GM12873 (cell line): Measurements from ENCODE around the gene LATS1.

Experiments used
- TF ChIP-seq, protein P1 (sequence below): IDR thresholded peaks from 2 replicates; pipeline ENCODE4 v1.5.1; 2012; ENCODE audit warnings: low read depth, mild to moderate bottlenecking, moderate library complexity, low read length, control low read depth; ENCODE audit not compliant: insufficient read depth; ENCODE audit errors: missing control alignments

LATS1 gene

GRCh38 chr6:149680503-149680902 lies 37.4 kb downstream of the LATS1 start:
- TF ChIP-seq, protein P1, sequence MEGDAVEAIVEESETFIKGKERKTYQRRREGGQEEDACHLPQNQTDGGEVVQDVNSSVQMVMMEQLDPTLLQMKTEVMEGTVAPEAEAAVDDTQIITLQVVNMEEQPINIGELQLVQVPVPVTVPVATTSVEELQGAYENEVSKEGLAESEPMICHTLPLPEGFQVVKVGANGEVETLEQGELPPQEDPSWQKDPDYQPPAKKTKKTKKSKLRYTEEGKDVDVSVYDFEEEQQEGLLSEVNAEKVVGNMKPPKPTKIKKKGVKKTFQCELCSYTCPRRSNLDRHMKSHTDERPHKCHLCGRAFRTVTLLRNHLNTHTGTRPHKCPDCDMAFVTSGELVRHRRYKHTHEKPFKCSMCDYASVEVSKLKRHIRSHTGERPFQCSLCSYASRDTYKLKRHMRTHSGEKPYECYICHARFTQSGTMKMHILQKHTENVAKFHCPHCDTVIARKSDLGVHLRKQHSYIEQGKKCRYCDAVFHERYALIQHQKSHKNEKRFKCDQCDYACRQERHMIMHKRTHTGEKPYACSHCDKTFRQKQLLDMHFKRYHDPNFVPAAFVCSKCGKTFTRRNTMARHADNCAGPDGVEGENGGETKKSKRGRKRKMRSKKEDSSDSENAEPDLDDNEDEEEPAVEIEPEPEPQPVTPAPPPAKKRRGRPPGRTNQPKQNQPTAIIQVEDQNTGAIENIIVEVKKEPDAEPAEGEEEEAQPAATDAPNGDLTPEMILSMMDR: no peak

GRCh38 chr6:149660028-149660427 lies 57.9 kb downstream of the LATS1 start:
- TF ChIP-seq, protein P1: no peak

- TF ChIP-seq, protein P1: no peak
These were observed 60.5 kb downstream of the LATS1 start for GRCh38 chr6:149657441-149657840.

GRCh38 chr6:149651056-149651455 lies 66.8 kb downstream of the LATS1 start:
- TF ChIP-seq, protein P1: no peak

DNA sequence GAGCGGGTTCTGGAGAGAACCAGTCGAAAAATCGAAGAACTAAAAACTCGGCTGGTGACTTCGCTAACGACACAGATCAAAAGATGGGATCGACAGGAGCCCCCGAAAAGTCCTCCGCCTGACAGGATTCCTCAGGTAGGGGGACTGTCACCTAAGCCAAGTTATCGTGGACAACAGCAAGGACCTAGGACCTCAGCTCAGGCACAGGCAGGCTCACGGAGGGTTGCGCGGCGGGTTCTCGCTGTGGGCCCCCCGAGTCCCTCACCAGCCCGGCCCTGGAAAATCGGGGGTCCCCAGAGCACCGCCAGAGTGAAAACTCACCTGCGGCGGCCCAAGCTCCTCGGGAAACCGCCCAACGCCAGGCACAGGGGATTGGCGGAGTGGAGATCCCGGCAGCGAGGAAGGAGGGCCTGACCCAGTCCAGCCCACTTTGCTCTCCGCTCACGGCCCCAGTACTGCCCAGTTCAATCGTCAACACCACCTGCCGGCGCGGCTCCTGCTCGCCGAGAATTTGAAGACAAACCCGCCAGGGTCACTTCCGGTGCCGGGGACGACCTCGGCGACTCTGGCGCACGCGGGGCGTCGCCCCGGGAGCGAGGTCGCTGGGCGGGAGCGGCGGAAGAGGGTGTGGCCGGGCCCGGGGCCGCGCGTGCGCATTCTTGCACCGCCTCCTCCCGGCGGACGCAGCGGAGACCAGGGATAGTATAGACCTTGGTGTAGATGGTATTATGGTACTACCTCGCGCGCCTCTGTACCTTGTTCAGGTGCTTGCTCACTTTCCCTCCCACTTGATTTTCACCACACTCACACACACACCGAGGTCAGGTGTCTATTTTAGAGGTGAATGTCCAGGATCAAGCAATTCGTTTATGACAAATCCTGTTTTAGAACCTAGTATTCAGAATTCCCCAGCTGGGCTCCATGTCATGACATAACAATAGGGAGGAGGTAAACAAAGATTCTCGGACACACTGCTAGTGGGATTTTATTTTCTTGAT lies 69.5 kb downstream of the LATS1 start, which contains the start of gene KATNA1:
KATNA1 (minus strand) TSS at position 567 of the 998 bp plus-strand sequence. CDS start 10,167 bp downstream, outside the sequence.
- TF ChIP-seq, protein P1: no peak

GRCh38 chr6:149646599-149646998 lies 71.3 kb downstream of the LATS1 start:
- TF ChIP-seq, protein P1: no peak

- TF ChIP-seq, protein P1: no peak
These were observed 74.9 kb downstream of the LATS1 start for GRCh38 chr6:149642829-149643580.
